ENCODE results near the gene PDE6A.
A peak's percentile ranks its signal among the peaks of the same experiment; 100 is the strongest.

The PDE6A gene

GRCh38 chr5:149944666-149945065 is at the start of gene PDE6A:
Gene PDE6A (minus strand): TSS chr5:149944793. CDS start chr5:149944673, 120 bp downstream.
- H3K9me3 ChIP-seq (ENCODE audit: control insufficient read depth in 5 of 5, low read length in 5 of 5), result no peaks in the 10 kb centered on the region
- H3K4me1 ChIP-seq (ENCODE audit: control insufficient read depth in 5 of 5, insufficient read depth in 5 of 5, low read length in 5 of 5), result peaks cover 0 to 4% (median 0%) of the 10 kb centered on the region in 5 donors
- H3K9ac ChIP-seq (ENCODE audit: low read length in 5 of 5), result no peak within 1 kb of the TSS
- H3K36me3 ChIP-seq (ENCODE audit: control insufficient read depth in 5 of 5, insufficient read depth in 5 of 5, low read length in 5 of 5), result no peaks in the 10 kb centered on the region
- H3K4me3 ChIP-seq (ENCODE audit: low read depth in 1 of 5, low read length in 5 of 5), result no peak within 1 kb of the TSS
- no peak within 1 kb of the TSS for H3K27ac ChIP-seq (ENCODE audit: low read depth, low read length)
- H3K27me3 ChIP-seq (ENCODE audit: control insufficient read depth in 5 of 5, insufficient read depth in 4 of 5, low read length in 5 of 5), result no peaks in the 10 kb centered on the region

- H3K27ac ChIP-seq (ENCODE audit: low read depth, low read length), result no peak overlapping the region
- H3K4me1 ChIP-seq (ENCODE audit: control insufficient read depth in 5 of 5, insufficient read depth in 5 of 5, low read length in 5 of 5), result peaks cover 0 to 3% (median 0%) of the 10 kb centered on the region in 5 donors
- peak overlapping the region in 1 of 5 donors; percentile 32 for H3K9ac ChIP-seq (ENCODE audit: low read length in 5 of 5)
- no peaks in the 10 kb centered on the region for H3K9me3 ChIP-seq (ENCODE audit: control insufficient read depth in 5 of 5, low read length in 5 of 5)
- H3K4me3 ChIP-seq (ENCODE audit: low read depth in 1 of 5, low read length in 5 of 5), result no peak overlapping the region
- no peaks in the 10 kb centered on the region for H3K27me3 ChIP-seq (ENCODE audit: control insufficient read depth in 5 of 5, insufficient read depth in 4 of 5, low read length in 5 of 5)
- H3K36me3 ChIP-seq (ENCODE audit: control insufficient read depth in 5 of 5, insufficient read depth in 5 of 5, low read length in 5 of 5), result peaks cover 6 to 21% (median 19%) of the 10 kb centered on the region in 5 donors
These were observed 48.9 kb upstream of the PDE6A start for GRCh38 chr5:149993471-149993870.

GRCh38 chr5:149990518-149991376 is 46.2 kb upstream of the PDE6A start:
- Histone ChIP-seq H3K27me3 (ENCODE audit: control insufficient read depth in 5 of 5, insufficient read depth in 4 of 5, low read length in 5 of 5) (no peaks in the 10 kb centered on the region), H3K9me3 (ENCODE audit: control insufficient read depth in 5 of 5, low read length in 5 of 5) (no peaks in the 10 kb centered on the region), H3K4me1 (ENCODE audit: control insufficient read depth in 5 of 5, insufficient read depth in 5 of 5, low read length in 5 of 5) (peaks cover 0 to 3% (median 0%) of the 10 kb centered on the region in 5 donors), H3K36me3 (ENCODE audit: control insufficient read depth in 5 of 5, insufficient read depth in 5 of 5, low read length in 5 of 5) (peaks cover 4 to 14% (median 14%) of the 10 kb centered on the region in 5 donors), H3K9ac (ENCODE audit: low read length in 5 of 5) (no peak overlapping the region), H3K27ac (ENCODE audit: low read depth, low read length) (no peak overlapping the region), H3K4me3 (ENCODE audit: low read depth in 1 of 5, low read length in 5 of 5) (no peak overlapping the region)

- Histone ChIP-seq H3K36me3 (ENCODE audit: control insufficient read depth in 5 of 5, insufficient read depth in 5 of 5, low read length in 5 of 5) (peaks cover 0 to 4% (median 3%) of the 10 kb centered on the region in 5 donors), H3K9ac (ENCODE audit: low read length in 5 of 5) (no peak overlapping the region), H3K9me3 (ENCODE audit: control insufficient read depth in 5 of 5, low read length in 5 of 5) (no peaks in the 10 kb centered on the region), H3K27me3 (ENCODE audit: control insufficient read depth in 5 of 5, insufficient read depth in 4 of 5, low read length in 5 of 5) (no peaks in the 10 kb centered on the region), H3K27ac (ENCODE audit: low read depth, low read length) (no peak overlapping the region), H3K4me3 (ENCODE audit: low read depth in 1 of 5, low read length in 5 of 5) (no peak overlapping the region), H3K4me1 (ENCODE audit: control insufficient read depth in 5 of 5, insufficient read depth in 5 of 5, low read length in 5 of 5) (peaks cover 0 to 3% (median 0%) of the 10 kb centered on the region in 5 donors)
These were observed 43.5 kb upstream of the PDE6A start for GRCh38 chr5:149988126-149988525.

GRCh38 chr5:149982505-149982904 is 37.9 kb upstream of the PDE6A start:
- Histone ChIP-seq H3K4me1 (ENCODE audit: control insufficient read depth in 5 of 5, insufficient read depth in 5 of 5, low read length in 5 of 5) (peaks cover 0 to 7% (median 0%) of the 10 kb centered on the region in 5 donors), H3K36me3 (ENCODE audit: control insufficient read depth in 5 of 5, insufficient read depth in 5 of 5, low read length in 5 of 5) (peaks cover 24 to 39% (median 31%) of the 10 kb centered on the region in 5 donors), H3K9me3 (ENCODE audit: control insufficient read depth in 5 of 5, low read length in 5 of 5) (no peaks in the 10 kb centered on the region), H3K27ac (ENCODE audit: low read depth, low read length) (no peak overlapping the region), H3K27me3 (ENCODE audit: control insufficient read depth in 5 of 5, insufficient read depth in 4 of 5, low read length in 5 of 5) (no peaks in the 10 kb centered on the region), H3K9ac (ENCODE audit: low read length in 5 of 5) (no peak overlapping the region), H3K4me3 (ENCODE audit: low read depth in 1 of 5, low read length in 5 of 5) (no peak overlapping the region)

- H3K36me3 ChIP-seq (ENCODE audit: control insufficient read depth in 5 of 5, insufficient read depth in 5 of 5, low read length in 5 of 5), result peaks cover 24 to 39% (median 31%) of the 10 kb centered on the region in 5 donors
- no peak overlapping the region for H3K4me3 ChIP-seq (ENCODE audit: low read depth in 1 of 5, low read length in 5 of 5)
- no peak overlapping the region for H3K9ac ChIP-seq (ENCODE audit: low read length in 5 of 5)
- peaks cover 0 to 10% (median 0%) of the 10 kb centered on the region in 5 donors for H3K4me1 ChIP-seq (ENCODE audit: control insufficient read depth in 5 of 5, insufficient read depth in 5 of 5, low read length in 5 of 5)
- no peaks in the 10 kb centered on the region for H3K9me3 ChIP-seq (ENCODE audit: control insufficient read depth in 5 of 5, low read length in 5 of 5)
- no peak overlapping the region for H3K27ac ChIP-seq (ENCODE audit: low read depth, low read length)
- H3K27me3 ChIP-seq (ENCODE audit: control insufficient read depth in 5 of 5, insufficient read depth in 4 of 5, low read length in 5 of 5), result no peaks in the 10 kb centered on the region
These were observed 36.6 kb upstream of the PDE6A start for GRCh38 chr5:149981206-149981605.

- H3K27ac ChIP-seq (ENCODE audit: low read depth, low read length), result no peak overlapping the region
These were observed 35.3 kb upstream of the PDE6A start for GRCh38 chr5:149979896-149980295.

GRCh38 chr5:149975409-149975808 is 30.8 kb upstream of the PDE6A start:
- H3K4me3 ChIP-seq (ENCODE audit: low read depth in 1 of 5, low read length in 5 of 5), result no peak overlapping the region

More at GRCh38 chr5:149979896-149980295, 35.3 kb upstream of the PDE6A start:
- H3K9ac ChIP-seq (ENCODE audit: low read length in 5 of 5), result no peak overlapping the region
- H3K4me3 ChIP-seq (ENCODE audit: low read depth in 1 of 5, low read length in 5 of 5), result no peak overlapping the region
- H3K27me3 ChIP-seq (ENCODE audit: control insufficient read depth in 5 of 5, insufficient read depth in 4 of 5, low read length in 5 of 5), result no peaks in the 10 kb centered on the region
- no peaks in the 10 kb centered on the region for H3K9me3 ChIP-seq (ENCODE audit: control insufficient read depth in 5 of 5, low read length in 5 of 5)
- H3K4me1 ChIP-seq (ENCODE audit: control insufficient read depth in 5 of 5, insufficient read depth in 5 of 5, low read length in 5 of 5), result peaks cover 0 to 10% (median 0%) of the 10 kb centered on the region in 5 donors
- H3K36me3 ChIP-seq (ENCODE audit: control insufficient read depth in 5 of 5, insufficient read depth in 5 of 5, low read length in 5 of 5), result peaks cover 24 to 39% (median 31%) of the 10 kb centered on the region in 5 donors

GRCh38 chr5:149969181-149969930 is 24.8 kb upstream of the PDE6A start:
- Histone ChIP-seq H3K9ac (ENCODE audit: low read length in 5 of 5) (no peak overlapping the region), H3K27ac (ENCODE audit: low read depth, low read length) (no peak overlapping the region)

More at GRCh38 chr5:149975409-149975808, 30.8 kb upstream of the PDE6A start:
- no peak overlapping the region for H3K27ac ChIP-seq (ENCODE audit: low read depth, low read length)
- no peaks in the 10 kb centered on the region for H3K27me3 ChIP-seq (ENCODE audit: control insufficient read depth in 5 of 5, insufficient read depth in 4 of 5, low read length in 5 of 5)
- peaks cover 0 to 10% (median 0%) of the 10 kb centered on the region in 5 donors for H3K4me1 ChIP-seq (ENCODE audit: control insufficient read depth in 5 of 5, insufficient read depth in 5 of 5, low read length in 5 of 5)
- H3K9ac ChIP-seq (ENCODE audit: low read length in 5 of 5), result no peak overlapping the region
- H3K9me3 ChIP-seq (ENCODE audit: control insufficient read depth in 5 of 5, low read length in 5 of 5), result no peaks in the 10 kb centered on the region
- H3K36me3 ChIP-seq (ENCODE audit: control insufficient read depth in 5 of 5, insufficient read depth in 5 of 5, low read length in 5 of 5), result peaks cover 12 to 19% (median 15%) of the 10 kb centered on the region in 5 donors

GRCh38 chr5:149966946-149967345 is 22.4 kb upstream of the PDE6A start:
- Histone ChIP-seq H3K27ac (ENCODE audit: low read depth, low read length) (no peak overlapping the region), H3K36me3 (ENCODE audit: control insufficient read depth in 5 of 5, insufficient read depth in 5 of 5, low read length in 5 of 5) (peaks cover 0 to under 1% (median 0%) of the 10 kb centered on the region in 5 donors), H3K9ac (ENCODE audit: low read length in 5 of 5) (no peak overlapping the region), H3K4me1 (ENCODE audit: control insufficient read depth in 5 of 5, insufficient read depth in 5 of 5, low read length in 5 of 5) (no peaks in the 10 kb centered on the region), H3K27me3 (ENCODE audit: control insufficient read depth in 5 of 5, insufficient read depth in 4 of 5, low read length in 5 of 5) (no peaks in the 10 kb centered on the region), H3K9me3 (ENCODE audit: control insufficient read depth in 5 of 5, low read length in 5 of 5) (no peaks in the 10 kb centered on the region), H3K4me3 (ENCODE audit: low read depth in 1 of 5, low read length in 5 of 5) (no peak overlapping the region)

More at GRCh38 chr5:149969181-149969930, 24.8 kb upstream of the PDE6A start:
- H3K36me3 ChIP-seq (ENCODE audit: control insufficient read depth in 5 of 5, insufficient read depth in 5 of 5, low read length in 5 of 5), result peaks cover 0 to 4% (median 0%) of the 10 kb centered on the region in 5 donors
- H3K4me1 ChIP-seq (ENCODE audit: control insufficient read depth in 5 of 5, insufficient read depth in 5 of 5, low read length in 5 of 5), result no peaks in the 10 kb centered on the region
- H3K4me3 ChIP-seq (ENCODE audit: low read depth in 1 of 5, low read length in 5 of 5), result no peak overlapping the region
- no peaks in the 10 kb centered on the region for H3K9me3 ChIP-seq (ENCODE audit: control insufficient read depth in 5 of 5, low read length in 5 of 5)
- H3K27me3 ChIP-seq (ENCODE audit: control insufficient read depth in 5 of 5, insufficient read depth in 4 of 5, low read length in 5 of 5), result no peaks in the 10 kb centered on the region
